Gastroesophageal sphincter (tissue), 4 donors: ENCODE measurements around the gene COMMD6. TPM values are rescaled to one million over a fixed set of nuclear protein-coding genes. Genes with fewer than 3 reads are reported as not detected.

Experiments used
- ATAC-seq: fragments of 150-250 bp; one replicate; pipeline ENCODE4 v1.9.1; 2016; ENCODE audit warnings: mild to moderate bottlenecking, moderate library complexity
- H3K27ac ChIP-seq, 4 donors: fragments of 200-600 bp; sonication (generic) in 3 of 4; 1 replicate in 3 of 4; 2 replicates in 1 of 4; pipeline ENCODE4 v1.5.1; 2016 to 2019
- H3K27me3 ChIP-seq: fragments of 200-600 bp; sonication (generic); one replicate; pipeline ENCODE4 v1.5.1; 2019
- H3K36me3 ChIP-seq, 2 donors: fragments of 200-600 bp; sonication (generic); one replicate each; pipeline ENCODE4 v1.5.1; 2019; ENCODE audit warnings: control low read depth in 1 of 2
- H3K4me1 ChIP-seq, 3 donors: fragments of 200-600 bp; sonication (generic); 1 replicate in 2 of 3; 2 replicates in 1 of 3; pipeline ENCODE4 v1.5.1; 2016 to 2019; ENCODE audit warnings: control low read depth in 2 of 3
- H3K4me3 ChIP-seq, 2 donors: fragments of 200-600 bp; sonication (generic); one replicate each; pipeline ENCODE4 v1.5.1; 2019; ENCODE audit warnings: mild to moderate bottlenecking in 1 of 2, moderate library complexity in 1 of 2
- H3K9me3 ChIP-seq, 3 donors: fragments of 200-600 bp; sonication (generic); one replicate each; pipeline ENCODE4 v1.5.1; 2017 to 2019; ENCODE audit warnings: control low read depth in 2 of 3
- CTCF ChIP-seq, 4 experiments: fragments of 200-600 bp in 2 of 4; fragments of 450-650 bp in 2 of 4; sonication (generic) in 1 of 4; IDR thresholded peaks; one replicate each; pipeline ENCODE4 v1.5.1; 2017 to 2019; ENCODE audit warnings: antibody characterized with exemption in 4 of 4, mild to moderate bottlenecking in 2 of 4, moderate library complexity in 2 of 4
- EP300 ChIP-seq: sonication (generic); formaldehyde crosslinking; IDR thresholded peaks from one replicate; pipeline ENCODE4 v1.6.1; 2017; ENCODE audit warnings: antibody characterized with exemption, mild to moderate bottlenecking
- POLR2A ChIP-seq, 2 donors: fragments of 450-650 bp; IDR thresholded peaks; one replicate each; pipeline ENCODE4 v1.6.1; 2017; ENCODE audit warnings: antibody characterized with exemption in 2 of 2, mild to moderate bottlenecking in 2 of 2, moderate library complexity in 1 of 2
- POLR2AphosphoS5 ChIP-seq: sonication (generic); formaldehyde crosslinking; IDR thresholded peaks from one replicate; pipeline ENCODE4 v1.6.1; 2017; ENCODE audit warnings: antibody characterized with exemption
- WGBS, 2 donors: methylation state at CpG; one replicate each; pipeline ENCODE4 v1.1.5; 2018; ENCODE audit warnings: low coverage in 1 of 2; 5-methylcytosine and 5-hydroxymethylcytosine counted together
- total RNA-seq, 4 donors: library from RNA; depleted of rRNA; stranded (reverse); fragments of >200 nt; gene quantifications; one replicate each; pipeline ENCODE4 v1.1.0, GENCODE V29; 2016

The COMMD6 gene
- total RNA-seq, 4 donors from 2014 or later: 61.3 to 138 (median 107) TPM

- no peak overlapping the region for H3K4me3 ChIP-seq
- H3K4me1 ChIP-seq: peaks cover 0 to 9% (median 0%) of the 10 kb centered on the region in 3 donors
- H3K9me3 ChIP-seq: no peaks in the 10 kb centered on the region
- no peak for ATAC-seq
- H3K27ac ChIP-seq: no peak overlapping the region
- 60 to 65% methylated on average over 3 of the region's 5 CpGs for WGBS, 2 donors
- H3K36me3 ChIP-seq: no peaks in the 10 kb centered on the region
- H3K27me3 ChIP-seq: peaks cover 9% of the 10 kb centered on the region
- TF ChIP-seq EP300: no peak
- TF ChIP-seq POLR2AphosphoS5: no peak
- no peak for TF ChIP-seq CTCF (IDR thresholded peaks at IDR 0.05)
- no peak for TF ChIP-seq POLR2A (IDR thresholded peaks at IDR 0.05)
These were observed 51.2 kb downstream of the COMMD6 start for GRCh38 chr13:75486146-75487062.

GRCh38 chr13:75485286-75486062, 52.2 kb downstream of the COMMD6 start:
- no peak for ATAC-seq
- WGBS, 2 donors: 83 to 100% methylated on average over 1 of the region's 1 CpG
- no peaks in the 10 kb centered on the region for H3K36me3 ChIP-seq
- no peak overlapping the region for H3K4me3 ChIP-seq
- peaks cover 0 to 15% (median 0%) of the 10 kb centered on the region in 3 donors for H3K4me1 ChIP-seq
- TF ChIP-seq EP300 (no peak), POLR2AphosphoS5 (no peak)
- H3K9me3 ChIP-seq: no peaks in the 10 kb centered on the region
- H3K27ac ChIP-seq: no peak overlapping the region
- peaks cover 9% of the 10 kb centered on the region for H3K27me3 ChIP-seq

GRCh38 chr13:75482820-75483079, 54.9 kb downstream of the COMMD6 start:
- TF ChIP-seq POLR2A (IDR thresholded peaks at IDR 0.05) (no peak), CTCF (IDR thresholded peaks at IDR 0.05) (no peak), EP300 (no peak), POLR2AphosphoS5 (no peak)
- peak overlapping the region; percentile 2 to 84 (median 80) for H3K27ac ChIP-seq
- 0% methylated on average over 1 of the region's 1 CpG for whole genome bisulfite sequencing, 2 donors
- H3K27me3 ChIP-seq: peaks cover under 1% of the 10 kb centered on the region
- H3K9me3 ChIP-seq: no peaks in the 10 kb centered on the region
- H3K4me3 ChIP-seq: peak overlapping the region; percentile 79 to 93
- no peaks in the 10 kb centered on the region for H3K36me3 ChIP-seq
- no peak for ATAC-seq
- peaks cover 0 to 39% (median 3%) of the 10 kb centered on the region in 3 donors for H3K4me1 ChIP-seq

- WGBS, 2 donors: 1% methylated on average over 23 to 25 of the region's 58 CpGs
- ATAC-seq: peak; percentile 87
These were observed 55.4 kb downstream of the COMMD6 start, which contains the start of gene TBC1D4 for GRCh38 chr13:75482070-75482819. TSS of gene TBC1D4 (minus strand) at chr13:75482169. CDS start at chr13:75481767, 402 bp downstream.

More at GRCh38 chr13:75482070-75482819, 55.4 kb downstream of the COMMD6 start, which contains the start of gene TBC1D4:
- Histone ChIP-seq H3K4me1 (peaks cover 0 to 44% (median 3%) of the 10 kb centered on the region in 3 donors), H3K36me3 (no peaks in the 10 kb centered on the region), H3K4me3 (peak within 1 kb of the TSS; percentile 79 to 93), H3K27me3 (no peaks in the 10 kb centered on the region), H3K27ac (peak within 1 kb of the TSS; percentile 2 to 84 (median 80)), H3K9me3 (no peaks in the 10 kb centered on the region)
- peak; percentile 69 to 89 (median 80) for TF ChIP-seq CTCF (IDR thresholded peaks at IDR 0.05)
- TF ChIP-seq POLR2AphosphoS5: peak; percentile 10
- peak in 1 of 2 donors; percentile 28 for TF ChIP-seq POLR2A (IDR thresholded peaks at IDR 0.05)
- TF ChIP-seq EP300: no peak
